Suppressor macrophage treated with lipopolysaccharide for 1 hour (primary cell): Measurements from ENCODE around the gene NPDC1.
"Not testable (repeated sequence)": the region's sequence is repeated elsewhere in the genome, so short reads cannot be mapped to it uniquely, and the experiment has no call there.

Experiments
- DNase-seq, 3 donors: peaks; one replicate each; pipeline ENCODE4 v3.0.0-alpha.2; 2020 to 2022

Gene NPDC1

GRCh38 chr9:137038916-137039315, 7.1 kb downstream of the NPDC1 start:
- no peak for DNase-seq

- DNase-seq: no peak
Measured at GRCh38 chr9:137037483-137037882, 8.5 kb downstream of the NPDC1 start.

GRCh38 chr9:137037035-137037434, 8.9 kb downstream of the NPDC1 start:
- DNase-seq: no peak

- no peak for DNase-seq
Measured at GRCh38 chr9:137035937-137036336, 10.0 kb downstream of the NPDC1 start.

GRCh38 chr9:137035507-137035834, 10.5 kb downstream of the NPDC1 start:
- no peak for DNase-seq

- peak; percentile 85 to 91 (median 88) for DNase-seq
Measured at GRCh38 chr9:137034709-137035506, 11.1 kb downstream of the NPDC1 start.

GRCh38 chr9:137034039-137034708, 11.8 kb downstream of the NPDC1 start:
- DNase-seq: peak; percentile 47 to 58 (median 50)

GRCh38 chr9:137033481-137033880, 12.5 kb downstream of the NPDC1 start:
- DNase-seq: not testable (repeated sequence)

GRCh38 chr9:137032858-137033257, 13.1 kb downstream of the NPDC1 start:
- peak; percentile 89 to 94 (median 93) for DNase-seq

- DNase-seq: peak; percentile 38 to 58 (median 42)
Measured at GRCh38 chr9:137031904-137032640, 13.9 kb downstream of the NPDC1 start, which contains the start of gene FUT7. FUT7 (minus strand) TSS chr9:137032088; CDS start chr9:137031991, 97 bp downstream.

- DNase-seq: peak; percentile 67 to 80 (median 73)
Measured at GRCh38 chr9:137030538-137031527, 15.1 kb downstream of the NPDC1 start.

GRCh38 chr9:137030006-137030405, 16.0 kb downstream of the NPDC1 start:
- peak in 2 of 3 donors; percentile 12 to 33 for DNase-seq

GRCh38 chr9:137029058-137029936, 16.7 kb downstream of the NPDC1 start:
- peak; percentile 86 to 93 (median 88) for DNase-seq

GRCh38 chr9:137028263-137029057, 17.5 kb downstream of the NPDC1 start:
- DNase-seq: peak; percentile 68 to 94 (median 86)

GRCh38 chr9:137027369-137028262, 18.4 kb downstream of the NPDC1 start, which contains the start of gene ABCA2:
ABCA2 (minus strand) TSS chr9:137028237; CDS start chr9:137028140, 97 bp downstream.
- peak in 2 of 3 donors; percentile 30 to 54 for DNase-seq

GRCh38 chr9:137026828-137027227, 19.1 kb downstream of the NPDC1 start:
- no peak for DNase-seq

- DNase-seq: no peak
Measured at GRCh38 chr9:137026384-137026783, 19.6 kb downstream of the NPDC1 start.

GRCh38 chr9:137025517-137025966, 20.4 kb downstream of the NPDC1 start:
- no peak for DNase-seq

GRCh38 chr9:137023583-137023991, 22.4 kb downstream of the NPDC1 start:
- no peak for DNase-seq
